NCI-H1930 (cell line): ENCODE measurements around the gene WFDC1.

Experiments
- DNase-seq, 2 experiments: peaks; one replicate each; lab custom pipeline; 2025; lab: John Stamatoyannopoulos, UW

The WFDC1 gene

GRCh38 chr16:84294531-84295142, at the start of gene WFDC1:
WFDC1 (plus strand) TSS chr16:84294878; CDS start chr16:84294972, 94 bp downstream.
- no peak for DNase-seq

- no peak for DNase-seq
Observed at GRCh38 chr16:84245956-84246678, 48.6 kb upstream of the WFDC1 start.

- no peak for DNase-seq
Observed at GRCh38 chr16:84246679-84247077, 48.0 kb upstream of the WFDC1 start.

GRCh38 chr16:84247331-84247730, 47.3 kb upstream of the WFDC1 start:
- no peak for DNase-seq

- no peak for DNase-seq
Observed at GRCh38 chr16:84247844-84248243, 46.8 kb upstream of the WFDC1 start.

GRCh38 chr16:84252184-84252583, 42.5 kb upstream of the WFDC1 start:
- no peak for DNase-seq

GRCh38 chr16:84253173-84253572, 41.5 kb upstream of the WFDC1 start:
- DNase-seq: no peak

- DNase-seq: no peak
Observed at GRCh38 chr16:84254062-84254461, 40.6 kb upstream of the WFDC1 start.

- no peak for DNase-seq
Observed at GRCh38 chr16:84255050-84255810, 39.4 kb upstream of the WFDC1 start.

- no peak for DNase-seq
Observed at GRCh38 chr16:84258266-84258665, 36.4 kb upstream of the WFDC1 start.

GRCh38 chr16:84259691-84260090, 35.0 kb upstream of the WFDC1 start:
- no peak for DNase-seq

- no peak for DNase-seq
Observed at GRCh38 chr16:84260766-84261554, 33.7 kb upstream of the WFDC1 start.

GRCh38 chr16:84262031-84262430, 32.6 kb upstream of the WFDC1 start:
- no peak for DNase-seq

GRCh38 chr16:84262939-84263338, 31.7 kb upstream of the WFDC1 start:
- no peak for DNase-seq

- peak; percentile 39 to 40 for DNase-seq
Observed at GRCh38 chr16:84266451-84266850, 28.2 kb upstream of the WFDC1 start.

GRCh38 chr16:84267380-84267779, 27.3 kb upstream of the WFDC1 start:
- DNase-seq: no peak

GRCh38 chr16:84268291-84269040, 26.2 kb upstream of the WFDC1 start:
- DNase-seq: no peak

- no peak for DNase-seq
Observed at GRCh38 chr16:84270071-84270470, 24.6 kb upstream of the WFDC1 start.

- no peak for DNase-seq
Observed at GRCh38 chr16:84270531-84270930, 24.1 kb upstream of the WFDC1 start.

- DNase-seq: no peak
Observed at GRCh38 chr16:84271037-84271436, 23.6 kb upstream of the WFDC1 start.

GRCh38 chr16:84271866-84272265, 22.8 kb upstream of the WFDC1 start:
- no peak for DNase-seq
